ENCODE results near the gene INTS11. TPM values are rescaled to one million over a fixed set of nuclear protein-coding genes. Genes with fewer than 3 reads are reported as not detected.

INTS11 gene
- total RNA-seq, 1 experiment from 2014 or later, result 139 TPM

- no peaks in the 10 kb centered on the region for H3K9me3 ChIP-seq (ENCODE audit: control insufficient read depth, low read depth, low read length)
- H3K14ac ChIP-seq (ENCODE audit: insufficient read depth, low read length), result no peak overlapping the region
- H3K56ac ChIP-seq (ENCODE audit: insufficient read length, low read depth, low read length), result no peak overlapping the region
- H2AFZ ChIP-seq (ENCODE audit: low read length), result no peak overlapping the region
- H3K23ac ChIP-seq (ENCODE audit: insufficient read length, low read depth, low read length), result no peak overlapping the region
- H3K18ac ChIP-seq (ENCODE audit: insufficient read length, low read depth, low read length), result no peak overlapping the region
- H4K20me1 ChIP-seq (ENCODE audit: control insufficient read depth, insufficient read depth, insufficient read length), result no peaks in the 10 kb centered on the region
- no peaks in the 10 kb centered on the region for H3K4me1 ChIP-seq (ENCODE audit: insufficient read depth, low read length)
- H3K27me3 ChIP-seq (ENCODE audit: insufficient read depth, low read length), result no peaks in the 10 kb centered on the region
- DNase-seq, result peak; percentile 52
- H3K27me3 Mint-ChIP-seq (ENCODE audit: low read depth), result peaks cover 5% of the 10 kb centered on the region
- H3K36me3 Mint-ChIP-seq (ENCODE audit: insufficient read depth in 1 of 3, low read depth in 3 of 3), result no peaks in the 10 kb centered on the region
- no peaks in the 10 kb centered on the region for H3K79me1 ChIP-seq (ENCODE audit: insufficient read depth, low read depth, low read length, poor library complexity, severe bottlenecking)
- no peak overlapping the region for H3K27ac Mint-ChIP-seq
- H2AK5ac ChIP-seq (ENCODE audit: insufficient read length, low read length), result no peak overlapping the region
- no peak overlapping the region for H2BK120ac ChIP-seq (ENCODE audit: low read depth, low read length, poor library complexity, severe bottlenecking)
- no CpG with 5 or more reads among the region's 32 CpGs for WGBS (ENCODE audit: extremely low coverage, insufficient read length, low lambda C conversion rate)
- no peak overlapping the region for H4K5ac ChIP-seq (ENCODE audit: insufficient read length, low read depth, low read length)
- H3T11ph ChIP-seq (ENCODE audit: low read length), result no peak overlapping the region
- H2BK5ac ChIP-seq (ENCODE audit: insufficient read length, low read length), result no peak overlapping the region
- no peak overlapping the region for H3K4me3 Mint-ChIP-seq
- H3K79me2 ChIP-seq (ENCODE audit: insufficient read depth, low read length), result no peaks in the 10 kb centered on the region
- no peaks in the 10 kb centered on the region for H3K23me2 ChIP-seq (ENCODE audit: insufficient read length, low read depth, low read length, poor library complexity, severe bottlenecking)
- H2BK15ac ChIP-seq (ENCODE audit: low read depth, low read length), result no peak overlapping the region
- H2BK12ac ChIP-seq (ENCODE audit: insufficient read length, low read depth, low read length), result no peak overlapping the region
- TF ChIP-seq, protein P1, sequence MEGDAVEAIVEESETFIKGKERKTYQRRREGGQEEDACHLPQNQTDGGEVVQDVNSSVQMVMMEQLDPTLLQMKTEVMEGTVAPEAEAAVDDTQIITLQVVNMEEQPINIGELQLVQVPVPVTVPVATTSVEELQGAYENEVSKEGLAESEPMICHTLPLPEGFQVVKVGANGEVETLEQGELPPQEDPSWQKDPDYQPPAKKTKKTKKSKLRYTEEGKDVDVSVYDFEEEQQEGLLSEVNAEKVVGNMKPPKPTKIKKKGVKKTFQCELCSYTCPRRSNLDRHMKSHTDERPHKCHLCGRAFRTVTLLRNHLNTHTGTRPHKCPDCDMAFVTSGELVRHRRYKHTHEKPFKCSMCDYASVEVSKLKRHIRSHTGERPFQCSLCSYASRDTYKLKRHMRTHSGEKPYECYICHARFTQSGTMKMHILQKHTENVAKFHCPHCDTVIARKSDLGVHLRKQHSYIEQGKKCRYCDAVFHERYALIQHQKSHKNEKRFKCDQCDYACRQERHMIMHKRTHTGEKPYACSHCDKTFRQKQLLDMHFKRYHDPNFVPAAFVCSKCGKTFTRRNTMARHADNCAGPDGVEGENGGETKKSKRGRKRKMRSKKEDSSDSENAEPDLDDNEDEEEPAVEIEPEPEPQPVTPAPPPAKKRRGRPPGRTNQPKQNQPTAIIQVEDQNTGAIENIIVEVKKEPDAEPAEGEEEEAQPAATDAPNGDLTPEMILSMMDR (conservative IDR thresholded peaks at IDR 0.05), result no peak; the same call in 2 of the 3 replicates
- no peak overlapping the region for H3K9ac ChIP-seq (ENCODE audit: extremely low read depth, insufficient read length, low read length)
- 0 out of 4 replicates have a peak, but pooled peaks cover 0 to 5% of the 10 kb centered on the region in 2 experiments for H3K4me1 Mint-ChIP-seq
- no peak overlapping the region for H3K27ac ChIP-seq (ENCODE audit: insufficient read length, low read depth, low read length)
- H4K8ac ChIP-seq (replicated peaks; ENCODE audit: insufficient read length, low read depth, low read length), result no peak overlapping the region
- no peak overlapping the region for H2BK20ac ChIP-seq (ENCODE audit: low read depth, low read length, poor library complexity, severe bottlenecking)
- peaks cover 0 to 3% of the 10 kb centered on the region in 2 experiments; a peak in 2 of 5 replicates for H3K9me3 Mint-ChIP-seq
- H3K4ac ChIP-seq (ENCODE audit: low read depth, low read length), result no peak overlapping the region
- no peak overlapping the region for H4K91ac ChIP-seq (ENCODE audit: insufficient read length, low read depth, low read length)
- H3K4me2 ChIP-seq (ENCODE audit: insufficient read depth, insufficient read length, low read length), result no peak overlapping the region
These were observed 40.0 kb downstream of the INTS11 start for GRCh38 chr1:1284221-1285101.
